GM12873 (cell line): ENCODE measurements around the gene PCDHGB1.

Source experiments
- TF ChIP-seq, protein P1 (sequence below): IDR thresholded peaks from 2 replicates; pipeline ENCODE4 v1.5.1; 2012; ENCODE audit warnings: low read depth, mild to moderate bottlenecking, moderate library complexity, low read length, control low read depth; ENCODE audit not compliant: insufficient read depth; ENCODE audit errors: missing control alignments

PCDHGB1 gene

DNA sequence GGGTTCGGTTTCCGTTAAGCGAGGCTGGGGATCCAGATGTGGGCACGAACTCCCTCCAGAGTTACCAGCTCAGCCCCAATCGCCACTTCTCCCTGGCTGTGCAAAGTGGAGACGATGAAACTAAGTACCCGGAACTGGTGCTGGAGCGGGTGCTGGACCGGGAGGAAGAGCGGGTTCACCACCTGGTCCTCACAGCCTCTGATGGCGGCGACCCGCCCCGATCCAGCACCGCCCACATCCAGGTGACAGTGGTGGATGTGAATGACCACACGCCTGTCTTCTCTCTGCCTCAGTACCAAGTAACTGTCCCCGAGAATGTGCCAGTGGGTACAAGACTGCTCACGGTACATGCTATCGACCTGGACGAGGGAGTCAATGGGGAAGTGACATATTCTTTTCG, 33.4 kb downstream of the PCDHGB1 start:
- TF ChIP-seq, protein P1, sequence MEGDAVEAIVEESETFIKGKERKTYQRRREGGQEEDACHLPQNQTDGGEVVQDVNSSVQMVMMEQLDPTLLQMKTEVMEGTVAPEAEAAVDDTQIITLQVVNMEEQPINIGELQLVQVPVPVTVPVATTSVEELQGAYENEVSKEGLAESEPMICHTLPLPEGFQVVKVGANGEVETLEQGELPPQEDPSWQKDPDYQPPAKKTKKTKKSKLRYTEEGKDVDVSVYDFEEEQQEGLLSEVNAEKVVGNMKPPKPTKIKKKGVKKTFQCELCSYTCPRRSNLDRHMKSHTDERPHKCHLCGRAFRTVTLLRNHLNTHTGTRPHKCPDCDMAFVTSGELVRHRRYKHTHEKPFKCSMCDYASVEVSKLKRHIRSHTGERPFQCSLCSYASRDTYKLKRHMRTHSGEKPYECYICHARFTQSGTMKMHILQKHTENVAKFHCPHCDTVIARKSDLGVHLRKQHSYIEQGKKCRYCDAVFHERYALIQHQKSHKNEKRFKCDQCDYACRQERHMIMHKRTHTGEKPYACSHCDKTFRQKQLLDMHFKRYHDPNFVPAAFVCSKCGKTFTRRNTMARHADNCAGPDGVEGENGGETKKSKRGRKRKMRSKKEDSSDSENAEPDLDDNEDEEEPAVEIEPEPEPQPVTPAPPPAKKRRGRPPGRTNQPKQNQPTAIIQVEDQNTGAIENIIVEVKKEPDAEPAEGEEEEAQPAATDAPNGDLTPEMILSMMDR, result no peak

DNA sequence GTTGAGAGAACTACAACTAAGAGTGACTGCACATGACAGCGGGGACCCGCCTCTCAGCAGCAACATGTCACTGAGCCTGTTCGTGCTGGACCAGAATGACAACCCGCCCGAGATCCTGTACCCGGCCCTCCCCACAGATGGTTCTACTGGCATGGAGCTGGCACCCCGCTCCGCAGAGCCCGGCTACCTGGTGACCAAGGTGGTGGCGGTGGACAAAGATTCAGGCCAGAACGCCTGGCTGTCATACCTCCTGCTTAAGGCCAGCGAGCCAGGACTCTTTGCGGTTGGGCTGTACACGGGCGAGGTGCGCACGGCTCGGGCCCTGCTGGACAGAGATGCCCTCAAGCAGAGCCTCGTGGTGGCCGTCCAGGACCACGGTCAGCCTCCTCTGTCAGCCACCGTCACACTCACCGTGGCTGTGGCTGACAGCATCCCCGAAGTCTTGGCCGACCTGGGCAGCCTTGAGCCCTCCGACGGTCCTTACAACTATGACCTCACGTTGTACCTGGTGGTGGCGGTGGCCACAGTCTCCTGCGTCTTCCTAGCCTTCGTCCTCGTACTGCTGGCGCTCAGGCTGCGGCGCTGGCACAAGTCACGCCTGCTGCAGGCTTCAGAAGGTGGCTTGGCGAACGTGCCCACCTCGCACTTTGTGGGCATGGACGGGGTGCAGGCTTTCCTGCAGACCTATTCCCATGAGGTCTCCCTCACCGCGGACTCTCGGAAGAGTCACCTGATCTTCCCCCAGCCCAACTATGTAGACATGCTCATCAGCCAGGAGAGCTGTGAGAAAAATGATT, 34.8 kb downstream of the PCDHGB1 start:
- TF ChIP-seq, protein P1, result no peak

DNA sequence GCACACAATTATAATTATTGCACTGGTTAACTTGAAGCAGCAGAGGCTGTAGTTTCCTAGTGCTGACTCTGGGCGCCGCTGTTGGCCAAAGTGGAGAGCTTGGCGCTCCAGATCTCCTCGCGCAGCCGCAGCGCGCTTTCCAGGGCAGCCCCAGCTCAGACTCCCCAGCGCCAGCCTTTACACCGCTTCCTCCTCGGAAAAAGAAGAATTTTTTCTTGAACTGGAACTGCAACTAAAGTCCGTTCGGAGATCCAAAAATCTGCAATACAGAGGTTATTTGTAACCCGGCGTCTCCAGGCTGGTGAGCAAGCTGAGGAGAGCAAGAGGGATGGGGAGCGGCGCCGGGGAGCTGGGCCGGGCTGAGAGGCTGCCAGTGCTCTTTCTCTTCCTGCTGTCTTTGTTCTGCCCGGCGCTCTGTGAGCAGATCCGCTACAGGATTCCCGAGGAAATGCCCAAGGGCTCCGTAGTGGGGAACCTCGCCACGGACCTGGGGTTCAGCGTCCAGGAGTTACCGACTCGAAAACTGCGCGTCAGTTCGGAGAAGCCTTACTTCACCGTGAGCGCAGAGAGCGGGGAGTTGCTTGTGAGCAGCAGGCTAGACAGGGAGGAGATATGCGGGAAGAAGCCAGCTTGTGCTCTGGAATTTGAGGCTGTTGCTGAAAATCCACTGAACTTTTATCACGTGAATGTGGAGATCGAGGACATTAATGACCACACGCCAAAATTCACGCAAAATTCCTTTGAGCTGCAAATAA, 37.8 kb downstream of the PCDHGB1 start, which contains the start of gene PCDHGB4:
TSS of gene PCDHGB4 (plus strand) at position 142 of the 755 bp plus-strand sequence. CDS start at position 329, 187 bp downstream.
- TF ChIP-seq, protein P1, result peak; percentile 25

DNA sequence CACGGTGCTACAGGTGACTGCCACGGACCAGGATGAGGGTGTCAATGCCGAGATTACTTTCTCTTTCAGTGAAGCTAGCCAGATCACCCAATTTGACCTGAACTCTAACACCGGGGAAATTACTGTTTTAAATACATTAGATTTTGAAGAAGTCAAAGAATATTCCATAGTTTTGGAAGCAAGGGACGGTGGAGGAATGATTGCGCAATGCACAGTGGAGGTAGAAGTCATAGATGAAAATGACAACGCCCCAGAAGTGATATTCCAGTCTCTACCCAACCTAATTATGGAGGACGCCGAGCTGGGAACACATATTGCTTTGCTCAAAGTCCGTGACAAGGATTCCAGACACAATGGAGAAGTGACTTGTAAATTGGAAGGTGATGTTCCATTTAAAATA, 38.8 kb downstream of the PCDHGB1 start:
- TF ChIP-seq, protein P1, result no peak

DNA sequence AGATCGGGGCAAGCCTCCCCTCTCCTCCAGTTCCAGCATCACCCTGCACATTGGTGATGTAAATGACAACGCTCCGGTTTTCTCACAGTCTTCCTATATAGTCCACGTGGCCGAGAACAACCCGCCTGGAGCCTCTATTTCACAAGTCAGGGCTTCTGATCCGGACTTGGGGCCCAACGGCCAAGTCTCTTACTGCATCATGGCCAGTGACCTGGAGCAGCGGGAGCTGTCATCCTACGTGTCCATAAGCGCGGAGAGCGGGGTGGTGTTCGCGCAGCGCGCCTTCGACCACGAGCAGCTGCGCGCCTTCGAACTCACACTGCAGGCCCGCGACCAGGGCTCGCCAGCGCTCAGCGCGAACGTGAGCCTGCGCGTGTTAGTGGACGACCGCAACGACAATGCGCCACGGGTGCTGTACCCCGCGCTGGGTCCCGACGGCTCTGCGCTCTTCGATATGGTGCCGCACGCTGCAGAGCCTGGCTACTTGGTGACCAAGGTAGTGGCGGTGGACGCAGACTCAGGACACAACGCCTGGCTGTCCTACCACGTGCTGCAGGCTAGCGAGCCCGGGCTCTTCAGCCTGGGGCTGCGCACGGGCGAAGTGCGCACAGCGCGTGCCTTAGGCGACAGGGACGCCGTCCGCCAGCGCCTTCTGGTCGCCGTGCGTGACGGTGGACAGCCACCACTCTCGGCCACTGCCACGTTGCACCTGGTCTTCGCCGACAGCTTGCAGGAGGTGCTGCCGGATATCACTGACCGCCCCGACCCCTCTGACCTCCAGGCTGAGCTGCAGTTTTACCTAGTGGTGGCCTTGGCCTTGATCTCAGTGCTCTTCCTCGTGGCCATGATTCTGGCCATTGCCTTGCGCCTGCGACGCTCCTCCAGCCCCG, 39.5 kb downstream of the PCDHGB1 start:
- TF ChIP-seq, protein P1, result no peak

DNA sequence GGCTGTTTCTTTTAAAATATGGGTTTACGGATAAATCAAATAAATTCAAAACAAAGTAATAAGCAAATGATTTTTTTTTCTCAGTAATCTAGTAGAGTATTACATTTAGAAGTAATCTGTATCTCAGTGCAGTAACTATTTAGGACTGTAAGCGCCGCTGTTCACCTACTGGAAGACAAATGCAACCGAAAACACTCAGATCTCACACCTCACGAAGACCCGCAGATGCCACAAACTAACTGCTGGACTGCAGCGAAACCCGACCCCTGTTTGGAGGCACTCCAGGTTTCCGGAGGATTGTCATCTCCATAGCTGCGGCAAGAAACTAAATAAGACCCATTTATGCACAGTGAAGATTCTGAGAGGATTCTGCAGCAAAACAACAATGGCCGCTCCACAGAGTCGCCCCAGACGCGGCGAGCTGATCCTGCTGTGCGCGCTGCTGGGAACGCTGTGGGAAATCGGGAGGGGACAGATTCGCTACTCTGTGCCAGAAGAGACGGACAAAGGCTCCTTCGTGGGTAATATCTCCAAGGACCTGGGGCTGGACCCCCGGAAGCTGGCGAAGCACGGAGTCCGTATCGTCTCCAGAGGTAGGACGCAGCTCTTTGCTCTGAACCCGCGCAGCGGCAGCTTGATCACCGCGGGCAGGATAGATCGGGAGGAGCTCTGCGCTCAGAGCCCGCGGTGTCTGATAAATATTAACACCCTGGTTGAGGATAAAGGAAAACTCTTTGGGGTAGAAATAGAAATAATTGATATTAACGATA, 42.7 kb downstream of the PCDHGB1 start, which contains the start of gene PCDHGA8:
TSS of gene PCDHGA8 (plus strand) at position 205 of the 770 bp plus-strand sequence. CDS start at position 386, 181 bp downstream.
- TF ChIP-seq, protein P1, result peak; percentile 27
